HepG2 (cell line): ENCODE results near the gene OLFM4.

Experiments used
- MAZ ChIP-seq, 2 experiments: sonication (generic) in 1 of 2; formaldehyde crosslinking in 1 of 2; IDR thresholded peaks; 2 replicates each; pipeline versions ENCODE4 v1.5.0 to v1.6.1; 2012 to 2020; ENCODE audit warnings: low read depth in 2 of 2, mild to moderate bottlenecking in 2 of 2, borderline replicate concordance in 1 of 2, improper control_type of control experiment in 1 of 2, low read length in 1 of 2, missing genetic modification reagents in 1 of 2, moderate library complexity in 1 of 2
- ZNF382 ChIP-seq: sonication (generic); formaldehyde crosslinking; IDR thresholded peaks from 2 replicates; pipeline ENCODE4 v1.5.0; 2020; ENCODE audit warnings: missing genetic modification reagents, mild to moderate bottlenecking, borderline replicate concordance
- ZNF446 ChIP-seq: sonication (generic); formaldehyde crosslinking; IDR thresholded peaks from 2 replicates; pipeline ENCODE4 v1.5.0; 2020; ENCODE audit warnings: mild to moderate bottlenecking, missing genetic modification reagents

DNA sequence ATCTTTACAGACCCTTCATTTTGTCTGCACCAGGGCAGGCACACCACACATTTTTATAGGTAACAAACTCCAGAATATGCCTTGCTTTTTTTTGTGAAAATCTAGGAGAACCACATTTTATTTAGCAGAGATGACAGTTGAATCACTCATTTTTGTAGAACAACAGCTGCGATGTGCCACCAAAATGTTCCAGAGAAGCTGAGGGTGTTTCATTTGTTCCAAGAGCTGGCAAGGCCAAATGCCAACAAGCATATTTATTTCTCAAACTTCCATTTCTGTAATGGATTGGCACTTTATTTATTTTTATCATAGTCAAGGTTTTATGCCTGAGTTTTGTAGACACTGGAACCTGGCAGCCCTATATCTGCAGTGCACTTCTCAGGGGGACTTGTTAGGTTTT lies 10.4 kb downstream of the OLFM4 start:
- TF ChIP-seq MAZ (IDR thresholded peaks at IDR 0.05; ENCODE audit: borderline replicate concordance, low read depth, low read length) (no peak), MAZ (CRISPR knock-in tag; IDR thresholded peaks at IDR 0.05; ENCODE audit: low read depth) (no peak), ZNF382 (no peak), ZNF446 (CRISPR knock-in tag) (no peak)
